NCI-H2227 treated with DMSO at 0.1 percent for 48 hours (cell line): ENCODE measurements around the gene DNAH14.

Experiments used
- DNase-seq: peaks from one replicate; lab custom pipeline; 2025; lab: John Stamatoyannopoulos, UW

Gene DNAH14

GRCh38 chr1:225408249-225408648 lies 478.8 kb downstream of the DNAH14 start:
- no peak for DNase-seq

DNA sequence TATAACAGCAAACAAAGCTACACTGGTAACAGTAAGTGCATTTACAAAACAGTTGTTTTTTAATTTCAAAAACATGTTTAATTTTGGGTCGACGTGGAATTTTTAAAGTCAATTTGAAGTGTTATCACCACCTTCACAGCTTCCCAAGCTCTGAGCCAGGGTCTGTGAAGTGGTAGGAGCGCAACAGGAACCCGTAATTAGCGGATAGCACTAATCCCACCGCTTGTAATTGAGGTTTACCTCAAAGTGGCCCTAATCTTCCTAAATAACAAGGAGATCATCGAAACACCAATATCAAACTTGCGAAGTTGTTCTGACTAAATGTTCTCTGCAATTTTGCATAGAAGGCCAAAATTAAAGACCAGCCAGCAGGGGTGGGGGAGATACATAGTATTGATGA lies 479.6 kb downstream of the DNAH14 start:
- DNase-seq: no peak

DNA sequence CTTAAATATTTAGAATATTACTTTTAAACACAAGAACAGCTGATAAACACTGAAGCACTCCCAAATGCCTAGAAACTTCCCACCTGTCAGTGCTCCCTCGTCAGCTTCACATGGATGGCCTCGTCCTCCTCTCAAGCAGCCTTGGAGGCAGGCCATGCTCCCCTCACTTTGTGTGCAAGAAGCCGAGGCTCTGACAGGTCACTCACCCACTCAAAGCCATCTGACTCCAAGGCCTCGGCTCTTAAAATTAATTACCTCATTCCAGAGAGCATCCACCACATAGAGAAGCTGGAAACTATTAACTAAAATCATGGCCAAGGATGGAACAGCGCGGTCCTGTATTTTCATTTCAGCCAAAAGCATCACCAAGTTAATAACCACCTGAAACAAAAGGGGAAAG lies 480.6 kb downstream of the DNAH14 start:
- DNase-seq: no peak

GRCh38 chr1:225412321-225412720 lies 482.8 kb downstream of the DNAH14 start:
- DNase-seq: no peak

- no peak for DNase-seq
Observed at GRCh38 chr1:225412803-225413351, 483.4 kb downstream of the DNAH14 start.

DNA sequence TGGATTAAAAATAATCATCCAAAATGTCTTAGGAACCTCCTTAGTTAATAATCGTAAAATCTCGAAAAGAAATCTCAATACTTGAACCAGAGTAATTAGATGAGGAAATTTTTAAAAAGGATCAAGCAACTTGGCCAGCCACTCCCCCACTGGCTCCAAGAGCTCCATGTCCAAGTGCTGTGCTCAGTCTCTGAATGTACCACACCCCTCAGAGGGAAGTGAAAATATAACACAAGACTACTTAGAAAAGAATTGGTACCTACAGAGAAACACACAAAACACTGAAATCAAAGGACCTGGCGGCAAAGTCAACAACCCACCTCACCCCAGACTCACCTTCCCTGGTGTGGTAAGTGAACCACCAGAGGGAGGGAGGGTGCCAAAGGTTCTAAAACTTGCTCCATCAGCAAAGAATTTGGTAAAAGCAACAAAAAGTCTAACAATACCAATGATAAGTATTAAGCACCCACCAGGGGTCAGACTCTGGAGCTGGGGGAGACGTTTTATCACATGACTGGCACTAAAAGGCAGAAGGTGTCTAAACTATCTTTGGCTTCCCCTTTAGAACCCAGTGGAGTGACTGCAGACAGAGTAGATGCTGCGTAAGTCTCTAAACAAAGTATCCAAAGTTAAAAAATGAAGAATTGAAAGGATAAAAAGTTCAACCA lies 484.4 kb downstream of the DNAH14 start:
- DNase-seq: no peak

DNA sequence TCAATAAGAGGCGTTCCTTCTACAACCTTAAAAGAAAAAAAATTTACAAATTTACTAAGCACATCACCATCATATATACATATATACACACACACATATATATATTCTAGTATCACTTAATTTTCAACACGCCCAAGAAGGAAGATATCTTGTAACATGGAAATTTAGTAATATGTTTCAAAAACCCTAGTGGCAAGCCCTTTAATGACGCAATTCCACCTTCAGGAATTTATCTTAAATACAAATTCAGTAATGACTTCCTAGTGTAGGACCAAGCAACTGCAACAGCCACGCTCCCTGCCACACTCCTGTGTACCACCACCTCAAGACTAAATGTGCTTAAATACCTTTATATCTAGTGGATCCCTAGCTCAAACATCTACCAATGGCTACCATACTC lies 485.8 kb downstream of the DNAH14 start:
- no peak for DNase-seq

DNA sequence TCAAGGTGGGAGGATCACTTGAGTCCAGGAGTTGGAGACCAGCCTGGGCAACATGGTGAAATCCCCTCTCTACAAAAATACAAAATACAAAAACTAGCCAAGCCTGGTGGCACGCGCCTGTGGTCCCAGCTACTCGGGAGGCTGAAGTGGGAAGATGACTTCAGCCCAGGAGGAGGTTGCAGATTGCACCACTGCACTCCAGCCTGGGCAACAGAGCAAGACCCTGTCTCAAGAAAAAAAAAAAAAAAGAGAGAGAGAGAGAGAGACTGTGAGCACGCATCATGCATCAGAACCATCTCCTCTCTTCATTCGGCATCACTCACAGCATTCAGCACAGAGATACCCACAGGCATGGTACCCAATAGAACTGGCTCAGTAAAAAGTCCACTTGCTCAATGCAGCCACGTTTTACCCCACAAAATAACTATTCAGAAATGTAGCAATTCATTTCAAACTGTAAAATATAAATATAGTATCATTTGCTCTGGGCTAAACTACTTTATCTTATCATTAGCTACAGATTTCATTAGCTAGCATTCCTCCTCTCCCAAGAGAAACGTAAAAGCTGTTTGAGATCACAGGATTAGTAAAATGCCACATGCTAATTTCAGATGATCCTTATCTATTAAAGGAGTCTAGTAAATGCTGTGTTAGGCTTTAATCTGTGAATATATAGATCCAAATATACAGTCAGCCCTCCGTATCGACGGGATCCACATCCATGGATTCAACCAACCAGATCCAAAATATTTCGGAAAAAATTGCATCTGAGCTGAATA lies 486.7 kb downstream of the DNAH14 start:
- no peak for DNase-seq

GRCh38 chr1:225418059-225418458 lies 488.6 kb downstream of the DNAH14 start:
- DNase-seq: no peak

DNA sequence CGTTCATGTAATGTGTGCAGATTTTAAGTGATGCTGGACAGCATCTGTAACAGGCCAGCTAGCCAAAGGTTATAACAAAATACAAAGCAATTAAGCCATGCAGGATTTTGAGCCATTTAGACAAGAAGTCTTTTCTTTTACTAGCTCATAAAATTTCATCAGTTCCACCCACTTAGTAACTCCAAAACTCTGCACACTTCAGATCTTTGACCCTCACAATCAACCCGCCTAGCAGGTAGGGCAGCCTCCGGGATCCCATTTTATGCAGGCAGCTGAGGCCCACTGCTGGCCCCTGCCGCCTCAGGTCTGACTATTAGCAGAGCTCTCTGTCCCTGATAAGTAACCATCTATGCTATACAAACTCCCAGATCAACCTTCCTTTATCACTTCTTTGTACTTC lies 489.1 kb downstream of the DNAH14 start:
- DNase-seq: no peak

- DNase-seq: no peak
Observed at GRCh38 chr1:225422031-225422605, 492.6 kb downstream of the DNAH14 start.

GRCh38 chr1:225422795-225423517 lies 493.5 kb downstream of the DNAH14 start:
- no peak for DNase-seq

DNA sequence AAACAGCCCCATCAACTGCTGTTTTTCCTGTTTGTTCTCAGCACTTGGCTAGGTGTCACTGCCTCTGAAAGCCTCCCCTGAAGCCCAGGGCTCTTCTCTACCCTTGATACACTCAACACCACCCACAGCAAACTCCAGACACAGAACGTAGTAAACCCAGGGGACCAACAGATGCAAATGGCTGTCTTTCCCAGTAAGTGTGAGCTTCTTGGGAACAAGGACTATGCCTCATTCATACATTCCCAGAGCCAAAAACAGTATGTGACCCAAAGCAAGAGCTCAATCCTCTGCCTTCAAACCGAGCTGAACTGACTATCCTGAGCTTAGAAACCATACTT lies 494.0 kb downstream of the DNAH14 start:
- DNase-seq: no peak

DNA sequence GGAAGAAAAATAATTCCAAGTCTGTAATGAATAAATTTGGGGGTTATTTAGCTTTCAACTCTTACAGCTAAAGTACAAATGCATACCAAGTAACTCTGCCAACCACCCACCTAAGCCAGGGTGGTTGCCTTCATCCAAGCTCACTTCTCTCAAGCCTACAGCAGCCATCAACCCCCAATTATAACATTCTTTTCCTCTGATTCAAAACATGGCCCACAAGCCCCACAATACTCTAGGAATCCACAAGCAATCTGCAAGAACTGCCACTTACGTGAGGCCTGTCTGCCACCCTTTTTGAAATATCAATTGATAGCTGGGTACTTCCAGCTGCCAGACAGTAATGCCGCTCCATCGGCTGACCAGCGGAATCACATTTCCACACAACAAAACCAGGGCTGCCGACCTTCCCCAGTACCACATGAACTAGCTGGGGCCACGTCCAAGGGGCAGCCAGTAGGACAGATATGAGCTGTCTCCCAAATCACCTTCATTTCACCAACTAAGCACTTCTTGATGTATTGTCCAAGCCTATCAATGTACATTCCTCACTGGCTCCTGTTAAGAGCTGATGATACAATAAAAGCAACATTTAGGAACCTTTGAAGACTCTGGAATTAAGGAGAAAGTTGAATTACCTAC lies 495.2 kb downstream of the DNAH14 start:
- DNase-seq: peak; percentile 73

GRCh38 chr1:225425201-225425786 lies 495.8 kb downstream of the DNAH14 start:
- no peak for DNase-seq

GRCh38 chr1:225426395-225427234 lies 497.1 kb downstream of the DNAH14 start:
- no peak for DNase-seq

- no peak for DNase-seq
Observed at GRCh38 chr1:225427235-225428067, 498.0 kb downstream of the DNAH14 start, which contains the start of gene LBR. TSS of gene LBR (minus strand) at chr1:225428038. CDS start at chr1:225424075, 3,963 bp downstream.

GRCh38 chr1:225428068-225428880 lies 498.8 kb downstream of the DNAH14 start:
- DNase-seq: peak; percentile 87
